ENCODE results near the gene GPR143.
"Not testable (repeated sequence)": the region's sequence is repeated elsewhere in the genome, so short reads cannot be mapped to it uniquely, and the experiment has no call there.

The GPR143 gene

DNA sequence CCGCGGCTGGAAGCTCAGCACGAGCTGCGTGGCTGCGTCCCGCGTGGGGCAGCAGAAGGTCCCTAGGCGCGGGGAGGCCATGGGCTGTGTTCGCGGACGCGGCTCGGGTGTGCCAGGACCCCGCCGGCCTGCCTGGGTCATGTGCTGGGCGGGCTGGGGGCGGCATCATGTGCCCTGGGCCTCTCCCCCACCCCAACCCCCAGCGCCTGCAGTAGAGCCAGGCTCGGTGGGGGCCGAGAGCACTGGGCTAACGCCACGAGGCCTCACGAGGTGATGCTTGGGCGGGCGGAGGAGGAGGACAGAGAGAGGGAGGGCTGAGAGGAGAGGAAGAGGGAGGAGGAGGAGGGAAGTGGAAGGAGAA, at the start of gene GPR143:
GPR143 (minus strand) TSS at position 111 of the 361 bp plus-strand sequence; CDS start at position 81, 30 bp downstream.
- no peak for DNase-seq

DNA sequence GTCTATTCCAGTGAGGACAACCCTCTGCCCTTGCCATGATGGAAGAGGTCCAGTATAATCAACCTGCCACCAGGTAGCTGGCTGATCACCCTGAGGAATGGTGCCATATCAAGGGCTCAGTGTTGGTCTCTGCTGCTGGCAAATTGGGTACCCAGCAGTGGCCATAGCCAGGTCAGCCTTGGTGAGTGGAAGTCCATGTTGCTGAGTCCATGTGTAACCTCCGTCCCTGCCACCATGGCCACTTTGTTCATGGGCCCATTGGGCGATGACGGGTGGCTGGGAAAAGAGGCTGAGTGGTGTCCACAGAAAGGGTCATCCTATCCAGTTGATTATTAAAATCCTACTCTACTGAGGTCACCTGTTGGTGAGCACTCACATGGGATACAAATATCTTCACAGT, 45.4 kb upstream of the GPR143 start:
- DNase-seq = not testable (repeated sequence)

DNA sequence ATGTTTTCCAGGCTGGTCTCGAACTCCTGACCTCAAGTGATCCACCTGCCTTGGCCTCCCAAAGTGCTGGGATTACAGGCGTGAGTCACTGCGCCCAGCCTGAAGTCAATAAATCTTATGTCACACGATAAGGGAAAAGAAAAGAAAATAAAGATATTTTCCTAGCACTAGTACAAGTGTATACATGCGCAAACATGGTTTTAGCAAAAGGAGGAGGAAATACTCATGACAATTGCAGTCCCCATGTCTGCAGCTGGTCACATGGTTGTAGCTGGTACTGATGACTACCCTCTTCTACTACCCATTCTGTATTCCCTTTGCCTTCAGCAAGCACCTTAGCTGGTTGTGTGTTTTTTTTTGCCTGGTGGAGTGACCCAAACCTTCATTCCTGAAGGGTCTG, 44.2 kb upstream of the GPR143 start:
- DNase-seq = not testable (repeated sequence)

DNA sequence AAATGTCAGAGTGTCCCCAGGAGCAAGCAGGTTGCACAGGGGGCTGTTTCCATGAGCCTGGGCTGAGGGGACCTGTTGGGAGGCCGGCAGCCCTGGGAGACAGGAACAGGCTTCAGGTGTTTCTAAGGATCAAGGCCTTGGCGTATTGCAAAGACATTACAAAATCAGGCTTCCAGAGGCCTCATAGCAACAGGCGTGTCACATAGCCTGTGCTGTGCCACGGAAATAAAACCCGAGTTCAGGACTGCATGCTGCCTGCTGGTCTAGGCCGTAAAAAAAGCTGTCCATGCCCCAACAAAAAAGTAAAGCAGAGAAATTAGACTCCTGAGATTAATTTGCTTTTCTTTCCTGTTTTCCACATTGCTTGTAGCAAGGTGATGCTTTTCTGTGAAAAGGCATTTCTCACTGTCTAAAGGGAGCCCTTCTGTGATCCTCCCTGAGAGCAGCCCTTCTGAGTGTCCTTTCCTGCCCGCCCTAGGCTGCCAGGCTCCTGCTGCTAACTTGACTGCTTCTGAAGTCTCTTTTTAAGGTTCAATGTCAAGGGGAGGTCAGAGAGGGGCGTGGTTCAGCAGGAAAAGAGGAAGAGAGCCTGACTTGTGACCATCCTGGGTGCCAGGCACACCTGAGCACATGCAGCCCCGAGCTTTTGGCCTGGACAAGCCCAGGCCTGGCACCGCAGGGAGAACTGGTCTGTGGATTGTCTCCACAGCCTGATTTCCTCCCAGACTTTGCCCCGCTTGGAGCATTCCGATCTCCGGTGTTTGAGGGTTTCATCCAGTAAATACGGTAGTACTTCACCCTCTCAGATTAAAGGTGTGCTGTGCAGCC, 41.9 kb upstream of the GPR143 start:
- no peak for DNase-seq

DNA sequence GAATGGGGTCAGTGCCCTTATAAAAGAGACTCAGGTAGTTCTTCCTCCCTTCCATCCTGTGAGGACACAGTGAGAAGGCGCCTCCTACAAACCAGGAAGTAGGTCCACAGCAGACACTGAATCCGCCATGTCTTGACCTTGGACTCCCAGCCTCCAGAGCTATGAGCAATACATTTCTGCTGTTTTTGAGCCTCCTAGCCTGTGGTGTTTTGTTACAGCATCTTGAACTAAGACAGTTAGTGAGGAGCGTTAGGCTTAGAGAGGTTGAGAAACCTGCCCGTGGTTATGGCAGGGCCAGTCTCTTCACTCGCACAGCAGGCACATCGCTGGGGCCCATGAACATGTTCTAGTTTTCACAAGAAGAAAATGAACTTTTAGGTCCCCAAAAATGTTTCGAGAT, 40.3 kb upstream of the GPR143 start:
- DNase-seq = no peak

DNA sequence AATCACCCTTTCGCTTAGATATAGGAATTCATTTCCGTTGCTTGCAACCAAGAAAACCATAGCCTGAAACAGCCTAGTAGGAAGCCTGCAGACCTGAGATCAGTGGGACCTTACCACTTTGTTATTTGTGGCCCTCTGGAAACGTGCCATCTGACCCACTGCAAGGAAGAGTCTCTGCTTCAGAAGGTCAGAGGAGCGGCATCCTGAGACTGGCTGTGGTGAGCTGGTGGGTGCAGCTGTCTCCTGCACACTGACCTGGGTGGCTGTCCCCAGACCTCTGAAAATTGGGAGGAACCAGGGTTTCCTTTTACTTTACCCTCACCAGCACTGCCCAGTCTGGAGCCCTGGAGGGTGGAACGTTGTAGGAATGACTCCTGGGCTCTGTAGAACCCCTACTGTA, 38.8 kb upstream of the GPR143 start:
- no peak for DNase-seq

DNA sequence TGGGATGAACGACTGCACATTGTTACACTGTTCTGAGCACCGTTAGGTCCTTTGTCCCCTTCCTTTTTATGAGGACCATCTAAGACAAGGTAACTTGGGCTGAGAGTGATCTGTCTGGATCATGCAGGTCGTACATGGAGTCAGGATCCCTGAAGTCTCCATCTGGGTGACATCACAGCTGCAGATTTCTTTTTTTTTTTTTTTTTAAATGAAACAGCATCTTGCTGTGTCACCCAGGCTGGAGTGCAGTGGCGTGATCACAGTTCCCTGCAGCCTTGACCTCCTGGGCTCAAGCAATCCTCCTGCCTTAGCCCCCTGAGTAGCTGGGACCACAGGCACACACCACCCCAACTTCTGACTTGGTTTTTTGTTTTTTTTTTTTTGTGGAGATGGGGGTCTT, 37.1 kb upstream of the GPR143 start:
- no peak for DNase-seq

DNA sequence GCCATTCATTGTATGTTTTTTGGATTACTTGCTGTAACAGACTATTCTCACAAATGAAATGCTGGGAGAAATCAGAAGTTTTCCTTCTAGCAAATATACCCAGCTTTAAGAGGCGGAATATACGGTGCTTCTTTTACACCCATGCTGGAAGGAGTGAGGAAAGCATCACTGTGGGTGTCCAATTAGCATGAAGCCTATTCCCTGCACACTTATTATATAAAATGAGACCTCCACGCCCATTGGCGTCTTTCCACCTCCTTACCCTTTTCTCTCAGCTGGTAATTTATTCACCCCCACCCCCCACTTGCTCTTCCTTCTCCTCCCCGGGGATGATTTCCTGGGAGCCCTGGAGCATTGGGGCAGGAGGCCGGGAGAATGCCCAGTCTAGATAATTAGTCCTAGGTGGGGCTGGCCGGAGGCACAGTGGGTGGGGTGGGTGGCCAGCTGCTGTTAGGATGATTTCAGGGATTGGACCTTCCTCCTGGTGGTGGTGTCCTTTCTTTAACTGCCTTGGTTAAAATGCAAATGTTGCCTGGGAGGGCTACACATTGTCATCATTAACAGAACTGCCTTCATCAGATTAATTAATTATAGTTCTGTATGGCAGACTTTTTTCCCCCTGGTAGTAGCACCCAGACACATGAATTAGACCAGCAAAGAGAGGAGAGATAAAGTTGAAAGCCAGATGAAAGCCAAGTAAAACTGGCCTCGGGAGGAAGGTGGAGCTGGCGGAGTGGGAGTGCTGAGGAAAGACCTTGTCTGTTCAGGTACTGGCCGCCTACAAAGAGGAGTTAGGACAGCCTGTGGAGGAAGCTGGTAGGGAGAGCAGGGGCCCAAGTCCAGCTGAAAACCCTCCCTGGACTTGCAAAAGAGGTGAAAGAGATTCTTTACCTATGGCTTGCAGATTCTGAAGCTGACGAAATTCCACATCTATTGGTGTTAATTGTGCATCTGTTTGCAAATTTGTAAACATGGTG, 32.0 kb upstream of the GPR143 start:
- DNase-seq = no peak

DNA sequence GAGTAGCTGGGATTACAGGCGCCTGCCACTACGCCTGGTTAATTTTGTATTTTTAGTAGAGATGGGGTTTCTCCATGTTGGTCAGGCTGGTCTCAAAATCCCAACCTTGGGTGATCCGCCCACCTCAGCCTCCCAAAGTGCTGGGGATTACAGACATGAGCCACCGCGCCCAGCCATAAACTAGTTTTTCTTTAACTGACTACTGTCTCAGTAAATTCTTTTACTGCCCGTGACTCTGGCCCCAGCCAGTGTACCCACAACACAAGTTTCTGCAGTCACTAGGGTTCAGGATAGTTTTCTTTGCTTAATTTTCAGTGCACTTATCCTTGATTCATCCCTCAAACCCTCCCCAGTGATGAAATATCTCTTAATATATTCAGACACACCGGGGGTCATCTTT, 28.8 kb upstream of the GPR143 start:
- no peak for DNase-seq

DNA sequence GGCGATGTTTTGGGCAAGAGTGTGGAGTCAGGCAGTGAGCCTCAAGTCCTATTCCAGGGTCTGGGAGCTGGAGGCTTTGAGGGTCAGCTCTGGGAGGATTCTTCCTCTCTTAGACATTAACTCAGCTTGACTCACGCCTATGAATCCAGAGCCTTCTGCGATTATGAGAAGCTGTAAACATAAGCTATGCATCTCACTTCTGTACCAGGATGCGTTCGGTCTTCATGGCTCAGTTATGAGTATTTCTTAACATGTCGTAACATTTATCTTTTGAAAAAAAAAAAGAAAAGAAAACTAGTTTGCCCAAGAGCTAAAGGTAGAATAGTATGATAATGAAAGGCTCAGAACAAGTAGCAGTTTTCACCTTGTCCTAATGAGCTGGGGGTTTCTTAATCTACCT, 25.2 kb upstream of the GPR143 start:
- no peak for DNase-seq

DNA sequence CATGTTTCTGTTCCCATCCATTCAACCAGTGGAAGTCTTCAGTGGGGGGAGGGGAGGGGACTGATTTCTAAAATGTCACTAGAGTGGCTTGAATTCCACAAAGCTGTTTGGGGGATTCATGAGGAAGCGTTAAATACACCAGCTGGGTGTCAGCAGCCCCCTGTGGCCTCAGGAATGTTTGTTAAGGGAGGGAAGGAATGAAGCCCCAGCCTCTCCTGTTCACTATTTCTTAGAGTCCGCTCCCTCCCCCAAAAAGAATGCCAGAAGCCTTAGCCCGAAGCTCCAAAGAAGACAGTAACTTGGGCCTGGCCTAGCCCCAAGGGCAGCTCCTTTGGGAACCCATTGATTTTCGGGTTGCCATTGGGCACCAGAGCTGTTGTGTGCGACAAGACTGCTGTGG, 23.9 kb upstream of the GPR143 start:
- no peak for DNase-seq

DNA sequence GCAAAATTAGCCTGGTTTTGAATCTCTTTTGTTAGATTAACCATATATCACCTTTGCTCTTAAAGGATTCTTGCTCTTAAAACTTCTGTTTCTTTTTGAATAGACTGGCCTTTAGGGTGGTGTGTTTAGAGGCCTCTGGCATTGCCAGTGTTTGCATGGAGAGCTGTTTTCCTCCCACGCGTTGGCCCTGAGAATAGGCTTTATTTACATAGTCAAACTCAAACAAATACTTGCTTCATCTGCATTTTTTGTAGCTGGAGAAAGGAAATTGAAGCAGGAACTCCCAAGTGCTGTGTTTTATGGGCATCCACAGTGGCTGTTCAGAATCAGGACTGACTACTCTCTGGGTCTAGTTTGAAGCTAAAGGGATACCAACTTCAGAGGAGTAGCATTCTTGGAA, 23.3 kb upstream of the GPR143 start:
- DNase-seq = no peak

DNA sequence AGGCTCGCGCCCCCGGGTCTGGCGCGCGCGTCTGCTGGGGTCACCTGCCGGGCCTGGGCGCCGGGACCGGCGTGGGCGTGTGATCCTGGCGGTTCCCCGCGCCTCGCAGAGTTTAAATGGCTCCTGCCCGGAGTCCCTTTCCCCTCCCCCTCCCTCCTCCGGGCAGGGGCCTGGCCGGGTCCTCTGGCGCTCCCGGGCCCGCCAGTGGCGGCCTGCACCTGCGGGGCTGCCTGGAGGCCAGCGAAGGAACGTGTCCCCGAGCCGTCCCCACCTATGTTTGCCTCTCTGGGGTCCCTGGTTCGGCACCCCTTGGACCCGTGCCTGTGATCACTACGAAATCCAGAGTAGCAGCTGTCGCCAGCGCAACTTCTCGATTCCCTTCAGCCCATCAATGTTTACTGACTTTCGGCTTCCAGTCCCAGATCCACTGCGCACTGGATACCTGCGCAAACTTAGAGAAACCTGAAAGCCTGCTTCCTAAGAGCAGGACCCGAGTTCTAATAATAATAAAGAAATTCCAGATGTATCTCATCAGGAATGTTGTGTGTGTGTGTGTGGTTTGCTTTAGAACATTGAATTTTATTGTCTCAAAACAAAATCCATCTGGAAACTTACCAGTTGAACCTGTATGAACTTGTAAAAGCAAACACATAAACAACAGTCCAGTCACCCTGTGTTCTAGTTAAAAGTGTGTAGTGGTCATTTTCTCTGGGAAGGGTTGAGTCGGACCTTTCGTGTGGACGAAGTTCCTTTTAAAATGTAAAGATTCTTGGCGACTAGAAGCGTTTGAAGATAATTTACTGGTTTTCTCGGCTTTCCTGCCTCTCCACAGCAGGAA, 21.4 kb upstream of the GPR143 start:
- no peak for DNase-seq

DNA sequence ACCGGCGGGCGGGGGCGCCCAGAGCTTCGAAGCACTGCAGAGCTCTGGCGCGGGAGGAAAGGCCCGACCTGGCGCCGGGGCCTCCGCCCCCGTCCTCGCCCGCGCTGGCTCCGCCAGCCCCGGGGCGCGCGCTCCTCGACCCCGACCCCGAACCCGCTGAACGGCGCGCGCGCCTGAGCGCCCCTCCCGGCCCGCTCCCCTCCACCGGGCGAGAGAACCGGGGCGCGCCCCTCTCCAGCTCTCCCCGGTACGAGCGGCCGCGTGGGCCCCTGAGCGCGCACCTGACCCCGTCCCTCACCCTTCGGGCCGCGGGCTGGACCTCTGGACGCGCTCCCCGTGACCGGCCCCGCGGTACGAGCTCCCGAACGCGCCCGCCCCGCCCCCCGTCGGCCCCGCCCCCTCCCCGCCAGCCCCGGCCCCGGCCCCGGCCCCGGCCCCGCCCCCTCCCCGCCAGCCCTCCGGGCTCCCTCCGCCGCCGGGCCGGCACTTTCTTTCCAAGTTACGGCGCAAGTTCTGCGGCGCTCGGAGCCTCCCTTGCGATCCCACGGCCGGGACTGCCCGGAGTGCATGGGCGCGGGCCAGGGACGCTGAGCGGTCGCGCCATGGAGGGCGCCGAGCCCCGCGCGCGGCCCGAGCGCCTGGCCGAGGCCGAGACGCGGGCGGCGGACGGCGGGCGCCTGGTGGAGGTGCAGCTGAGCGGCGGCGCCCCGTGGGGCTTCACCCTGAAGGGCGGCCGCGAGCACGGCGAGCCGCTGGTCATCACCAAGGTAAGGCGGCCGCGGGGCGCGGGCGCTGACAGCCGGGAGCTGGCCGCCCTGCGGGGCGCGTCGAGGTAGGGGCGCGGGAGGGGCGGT, 20.5 kb upstream of the GPR143 start, which contains the start of gene SHROOM2:
SHROOM2 (plus strand) TSS at position 486 of the 854 bp plus-strand sequence; CDS start at position 603, 117 bp downstream.
- DNase-seq = no peak

DNA sequence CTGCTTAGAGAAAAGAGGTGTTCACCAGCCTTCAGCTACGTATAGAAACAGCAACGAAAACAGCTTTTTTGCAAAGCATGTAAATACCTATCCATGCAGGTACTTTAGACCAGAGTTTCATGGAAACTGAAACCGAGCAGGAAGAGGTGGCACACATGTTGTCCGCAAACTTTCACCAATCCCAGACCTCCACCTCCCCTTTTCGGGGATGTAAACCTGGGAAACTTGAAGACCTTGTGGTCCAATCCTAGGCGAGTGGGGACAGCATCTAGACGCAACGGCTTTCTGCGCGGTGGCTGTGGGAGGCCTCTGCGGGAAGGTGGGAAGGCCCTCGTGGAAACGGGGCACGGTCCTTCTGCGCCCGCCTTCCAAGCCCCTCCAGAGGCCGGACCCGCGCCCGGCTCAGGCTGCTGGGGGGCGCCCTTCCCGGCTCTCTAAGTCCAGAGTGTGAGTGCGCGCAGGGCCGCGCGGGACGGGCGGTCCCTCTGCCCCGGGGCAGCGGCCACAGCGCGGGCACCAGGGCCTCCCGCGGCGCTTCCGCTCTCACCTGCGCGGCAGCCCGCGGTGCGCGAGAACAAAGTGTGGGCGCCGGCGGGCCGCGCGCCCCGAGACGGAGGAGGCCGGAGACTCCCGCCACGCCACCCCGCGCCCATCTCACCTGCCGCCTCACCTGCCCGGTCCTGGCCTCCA, 19.8 kb upstream of the GPR143 start:
- no peak for DNase-seq

DNA sequence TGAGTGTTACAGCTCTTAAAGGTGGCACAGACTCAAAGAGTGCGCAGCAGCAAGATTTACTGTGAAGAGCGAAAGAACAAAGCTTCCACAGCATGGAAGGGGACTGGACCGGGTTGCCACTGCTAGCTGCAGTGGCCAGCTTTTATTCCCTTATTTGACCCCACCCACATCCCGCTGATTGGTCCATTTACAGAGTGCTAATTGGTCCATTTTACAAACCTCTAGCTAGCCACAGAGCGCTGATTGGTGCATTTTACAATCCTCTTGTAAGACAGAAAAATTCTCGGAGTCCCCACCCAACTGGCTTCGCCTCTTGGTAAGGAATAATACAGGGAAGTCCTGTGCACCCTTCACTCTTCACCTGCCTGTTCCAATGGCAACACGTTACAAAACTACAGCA, 18.7 kb upstream of the GPR143 start:
- DNase-seq = no peak

DNA sequence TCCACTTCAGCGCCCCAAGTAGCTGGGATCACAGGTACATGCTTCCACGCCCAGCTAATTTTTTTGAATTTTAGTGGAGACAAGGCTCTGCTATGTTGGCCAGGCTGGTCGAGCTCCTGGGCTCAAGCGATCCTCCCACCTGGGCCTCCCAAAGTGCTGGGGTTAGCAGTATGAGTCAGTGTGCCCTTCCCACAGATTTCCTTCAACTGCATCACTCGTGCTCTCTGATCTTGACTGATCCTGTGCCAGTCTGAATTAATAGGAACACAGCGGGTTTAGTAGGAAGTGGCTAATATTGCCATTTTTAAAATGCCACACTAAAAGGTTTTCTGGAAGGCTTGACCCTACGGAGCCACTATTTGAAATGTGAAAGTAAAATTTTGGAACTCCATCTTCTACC, 16.3 kb upstream of the GPR143 start:
- no peak for DNase-seq

DNA sequence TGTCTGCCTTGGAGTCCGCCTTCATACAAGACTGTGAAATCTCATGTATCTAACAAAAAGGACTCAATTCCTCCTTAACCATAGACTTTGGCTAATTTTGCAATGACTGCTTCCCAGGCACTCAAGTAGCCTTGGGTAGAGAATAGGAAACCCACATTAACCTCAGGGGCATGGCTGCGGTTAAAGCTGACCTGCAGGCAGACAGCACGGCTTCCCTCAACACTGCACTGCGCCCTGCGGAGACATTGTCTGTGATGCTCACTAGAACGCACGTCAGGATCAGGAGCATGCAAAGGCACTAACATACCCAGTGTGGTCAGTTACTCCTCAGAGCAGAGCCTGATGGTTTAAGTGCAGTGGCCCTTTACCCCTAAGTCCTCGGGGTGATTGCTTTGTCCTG, 10.3 kb upstream of the GPR143 start:
- no peak for DNase-seq

DNA sequence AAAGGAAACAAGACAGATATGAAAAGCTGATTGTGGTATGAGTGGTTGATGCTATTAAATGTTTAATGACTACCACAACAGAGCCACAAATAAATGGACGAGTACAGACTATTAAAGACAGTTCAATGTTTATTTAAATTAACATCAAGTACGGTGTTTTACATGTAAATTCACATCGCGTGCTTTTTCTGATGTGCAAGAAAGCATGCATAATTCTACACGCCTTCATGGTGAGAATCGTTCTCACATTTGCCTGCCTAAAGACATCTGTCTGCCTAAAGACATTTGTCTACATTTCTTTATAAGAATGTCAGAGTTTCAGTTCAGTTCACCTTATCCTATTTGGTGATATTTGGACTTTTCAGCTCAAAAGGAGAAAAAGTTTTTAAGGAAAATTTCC, 7.3 kb upstream of the GPR143 start:
- DNase-seq = no peak

DNA sequence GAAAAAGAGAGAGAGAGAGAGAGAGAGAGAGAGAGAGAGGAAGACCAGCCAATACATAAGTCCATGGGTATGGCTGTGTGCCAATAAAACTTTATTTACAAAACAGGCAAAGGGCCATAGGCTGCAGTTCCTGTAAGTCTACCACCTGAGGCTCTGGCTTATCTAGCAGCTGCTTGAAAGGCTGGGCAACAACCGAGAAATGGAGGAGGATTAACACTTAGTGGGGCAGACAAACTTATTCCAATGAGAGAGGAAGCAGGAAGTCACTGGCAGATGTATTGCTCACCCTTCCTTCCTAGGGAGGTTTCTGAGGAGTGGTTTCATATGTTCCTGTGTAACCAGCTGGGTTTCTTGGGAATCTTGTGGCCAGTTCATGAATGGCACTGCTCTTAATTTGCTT, 4.7 kb upstream of the GPR143 start:
- no peak for DNase-seq

DNA sequence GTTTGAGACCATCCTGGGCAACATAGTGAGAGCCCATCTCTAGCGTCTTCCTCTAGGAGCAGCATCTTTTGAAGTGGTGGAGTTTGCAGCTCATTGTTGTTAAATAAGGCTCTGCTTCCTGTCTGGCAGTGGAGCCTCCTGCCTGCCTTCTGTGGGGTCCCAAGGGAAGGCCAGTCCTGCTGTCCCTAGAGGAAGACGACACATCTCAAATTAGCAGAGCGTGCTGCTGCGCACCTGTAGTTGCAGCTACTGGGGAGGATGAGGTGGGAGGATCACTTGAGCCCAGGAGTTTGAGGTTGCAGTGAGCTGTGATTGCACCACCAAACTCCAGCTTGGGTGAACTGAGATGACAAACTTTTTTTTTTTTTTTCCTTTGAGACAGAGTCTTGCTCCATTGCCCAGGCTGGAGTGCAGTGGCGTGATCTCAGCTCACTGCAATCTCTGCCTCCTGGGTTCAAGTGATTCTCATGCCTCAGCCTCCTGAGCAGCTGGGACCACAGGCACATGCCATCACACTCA, 2.7 kb upstream of the GPR143 start:
- not testable (repeated sequence) for DNase-seq

All from activated effector memory CD4-positive, alpha-beta T cell treated with Interleukin-2 at 50 U/mL for 16 hours (primary cell).